NB4 (cell line): Measurements from ENCODE around the gene KCNAB1.

Source experiments
- DNase-seq: peaks from one replicate; pipeline ENCODE4 v3.0.0; 2010; ENCODE audit warnings: low read depth
- H3K4me3 ChIP-seq: one replicate; pipeline ENCODE4 v1.5.1; 2011; ENCODE audit warnings: mild to moderate bottlenecking, low read depth, low read length, moderate library complexity
- MYC ChIP-seq: IDR thresholded peaks from 2 replicates; pipeline ENCODE4 v1.6.1; 2011; ENCODE audit warnings: low read depth, low read length
- POLR2A ChIP-seq: IDR thresholded peaks from 2 replicates; pipeline ENCODE4 v1.6.1; 2011; ENCODE audit warnings: mild to moderate bottlenecking; ENCODE audit not compliant: insufficient read length; ENCODE audit errors: extremely low read depth
- TF ChIP-seq, protein P1 (sequence below): IDR thresholded peaks from 2 replicates; pipeline ENCODE4 v1.6.1; 2011; ENCODE audit warnings: low read depth, low read length
- TF ChIP-seq, protein P2 (sequence below): IDR thresholded peaks from one replicate; pipeline ENCODE4 v1.5.1; 2012; ENCODE audit warnings: low read depth, low read length

KCNAB1 gene

DNA sequence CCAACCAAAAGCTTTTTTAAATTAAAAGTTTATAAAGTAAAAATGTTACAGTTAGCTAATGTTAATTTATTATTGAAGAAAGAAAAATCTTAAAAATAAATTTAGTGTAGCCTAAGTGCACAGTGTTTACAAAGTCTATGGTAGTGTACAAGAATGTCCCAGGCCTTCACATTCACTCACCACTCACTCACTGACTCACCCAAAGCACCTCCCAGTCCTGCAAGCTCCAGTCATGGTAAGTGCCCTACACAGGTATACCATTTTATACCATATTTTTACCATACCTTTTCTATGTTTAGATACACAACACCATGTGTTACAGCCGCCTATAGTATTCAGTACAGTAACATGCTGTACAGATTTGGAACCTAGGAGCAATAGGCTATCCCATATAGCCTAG, 405.4 kb downstream of the KCNAB1 start:
- no peak overlapping the region for H3K4me3 ChIP-seq
- TF ChIP-seq, protein P1, sequence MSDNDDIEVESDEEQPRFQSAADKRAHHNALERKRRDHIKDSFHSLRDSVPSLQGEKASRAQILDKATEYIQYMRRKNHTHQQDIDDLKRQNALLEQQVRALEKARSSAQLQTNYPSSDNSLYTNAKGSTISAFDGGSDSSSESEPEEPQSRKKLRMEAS, result no peak
- TF ChIP-seq MYC (no peak), POLR2A (no peak)
- TF ChIP-seq, protein P2, sequence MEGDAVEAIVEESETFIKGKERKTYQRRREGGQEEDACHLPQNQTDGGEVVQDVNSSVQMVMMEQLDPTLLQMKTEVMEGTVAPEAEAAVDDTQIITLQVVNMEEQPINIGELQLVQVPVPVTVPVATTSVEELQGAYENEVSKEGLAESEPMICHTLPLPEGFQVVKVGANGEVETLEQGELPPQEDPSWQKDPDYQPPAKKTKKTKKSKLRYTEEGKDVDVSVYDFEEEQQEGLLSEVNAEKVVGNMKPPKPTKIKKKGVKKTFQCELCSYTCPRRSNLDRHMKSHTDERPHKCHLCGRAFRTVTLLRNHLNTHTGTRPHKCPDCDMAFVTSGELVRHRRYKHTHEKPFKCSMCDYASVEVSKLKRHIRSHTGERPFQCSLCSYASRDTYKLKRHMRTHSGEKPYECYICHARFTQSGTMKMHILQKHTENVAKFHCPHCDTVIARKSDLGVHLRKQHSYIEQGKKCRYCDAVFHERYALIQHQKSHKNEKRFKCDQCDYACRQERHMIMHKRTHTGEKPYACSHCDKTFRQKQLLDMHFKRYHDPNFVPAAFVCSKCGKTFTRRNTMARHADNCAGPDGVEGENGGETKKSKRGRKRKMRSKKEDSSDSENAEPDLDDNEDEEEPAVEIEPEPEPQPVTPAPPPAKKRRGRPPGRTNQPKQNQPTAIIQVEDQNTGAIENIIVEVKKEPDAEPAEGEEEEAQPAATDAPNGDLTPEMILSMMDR, result no peak
- no peak for DNase-seq

DNA sequence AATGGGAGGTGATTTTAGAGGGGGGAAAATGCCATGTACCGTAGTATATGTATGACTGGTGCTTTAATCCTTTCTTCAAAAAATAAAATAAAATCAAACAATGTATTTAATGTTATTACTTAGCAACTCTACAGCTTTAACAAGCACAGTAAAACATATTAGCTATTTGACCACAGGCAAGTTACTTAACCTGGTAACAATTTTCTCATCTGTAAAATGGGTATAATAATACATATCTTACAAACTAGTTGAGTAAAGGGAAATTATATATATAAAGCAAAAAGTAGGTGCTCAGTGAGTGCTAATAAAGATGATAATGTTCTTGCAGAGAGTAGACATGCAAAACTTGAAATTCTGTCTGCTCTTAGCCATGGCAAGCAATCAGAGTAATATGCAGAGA, 406.7 kb downstream of the KCNAB1 start:
- no peak overlapping the region for H3K4me3 ChIP-seq
- no peak for DNase-seq
- TF ChIP-seq MYC (no peak), POLR2A (no peak)
- TF ChIP-seq, protein P2, result no peak
- TF ChIP-seq, protein P1, result no peak

DNA sequence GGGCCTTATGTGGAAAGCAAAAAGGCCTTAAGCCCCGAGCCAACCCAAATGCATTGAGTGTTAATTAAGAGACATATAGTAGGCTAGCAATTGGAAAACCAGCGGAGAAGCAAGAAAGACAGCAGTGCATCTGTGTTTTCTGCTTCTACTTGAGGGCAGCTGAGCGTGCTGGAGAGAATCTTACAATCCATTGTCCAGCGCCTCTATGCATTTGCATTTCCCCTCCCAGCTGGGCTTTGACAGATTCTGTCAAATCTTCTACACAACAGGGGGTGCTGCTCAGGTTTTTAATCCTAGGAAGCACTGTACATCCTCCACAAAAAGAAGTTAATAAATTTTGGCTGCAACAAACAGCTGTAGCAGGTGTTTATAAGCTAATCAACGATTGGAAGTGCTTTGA, 410.6 kb downstream of the KCNAB1 start:
- no peak overlapping the region for H3K4me3 ChIP-seq
- TF ChIP-seq, protein P1, result no peak
- TF ChIP-seq, protein P2, result no peak
- TF ChIP-seq MYC (no peak), POLR2A (no peak)
- no peak for DNase-seq

DNA sequence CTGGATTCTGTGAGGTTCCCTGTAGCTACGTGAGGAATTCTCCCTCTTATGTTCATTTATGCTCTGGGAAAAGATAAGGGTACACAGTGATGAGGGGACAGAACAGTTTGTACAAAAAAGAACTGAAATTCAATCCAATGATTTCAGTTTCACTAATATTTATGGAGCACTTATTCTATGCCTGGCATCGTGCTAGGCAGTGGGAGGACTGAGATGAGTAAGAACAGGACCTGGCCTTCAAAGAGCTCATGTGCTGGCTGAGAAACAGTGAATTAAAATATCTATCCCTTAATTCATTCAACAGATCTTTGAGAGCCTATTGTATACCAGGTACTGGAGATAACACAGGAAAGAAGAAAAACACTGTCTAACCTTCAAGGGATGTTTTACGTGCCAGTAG, 412.4 kb downstream of the KCNAB1 start:
- TF ChIP-seq, protein P1, result no peak
- TF ChIP-seq MYC (no peak), POLR2A (no peak)
- TF ChIP-seq, protein P2, result no peak
- DNase-seq, result no peak
- H3K4me3 ChIP-seq, result no peak overlapping the region

DNA sequence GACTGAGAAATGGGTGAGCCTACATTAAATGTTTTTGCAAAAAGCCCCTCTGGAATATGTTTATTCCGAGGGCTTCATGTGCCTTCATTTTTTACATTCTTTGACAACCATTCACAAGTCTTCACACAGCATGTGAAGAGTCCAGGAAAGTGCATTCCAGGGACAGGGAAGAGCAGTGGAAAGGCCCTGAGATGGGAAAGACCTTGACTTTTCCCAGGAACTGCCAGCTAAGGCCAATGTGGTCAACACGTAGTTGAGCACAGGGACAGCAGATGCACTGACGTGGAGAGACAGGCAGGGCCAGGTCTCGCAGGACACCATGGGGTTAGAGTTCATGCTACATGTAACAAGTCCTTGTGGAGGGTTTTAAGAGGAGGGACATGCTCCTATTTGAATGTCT, 412.8 kb downstream of the KCNAB1 start:
- no peak overlapping the region for H3K4me3 ChIP-seq
- no peak for DNase-seq
- TF ChIP-seq, protein P2, result no peak
- TF ChIP-seq MYC, result no peak
- TF ChIP-seq, protein P1, result no peak
- TF ChIP-seq POLR2A, result no peak
